GM13976 (cell line): ENCODE measurements around the gene GPC5.
"Not testable (repeated sequence)": the region's sequence is repeated elsewhere in the genome, so short reads cannot be mapped to it uniquely, and the experiment has no call there.

ENCODE experiments used
- DNase-seq: peaks from one replicate; pipeline ENCODE4 v3.0.0; 2012; ENCODE audit warnings: low spot score
- CTCF ChIP-seq: IDR thresholded peaks from 2 replicates; pipeline ENCODE4 v1.5.1; 2012; ENCODE audit warnings: borderline replicate concordance, mild to moderate bottlenecking; ENCODE audit not compliant: insufficient read depth; ENCODE audit errors: extremely low read depth, missing control alignments, control extremely low read depth
- in situ Hi-C: fragments of 300-500 bp; cut with MboI; formaldehyde crosslinking; loops from one replicate; pipeline ENCODE4 v1.12.0; 2022; ENCODE audit warnings: low sequenced_read_pairs, mixed read lengths, inconsistent platforms; ENCODE audit not compliant: unreplicated experiment

Gene GPC5

GRCh38 chr13:92530364-92530763, 1131.9 kb downstream of the GPC5 start:
- in situ Hi-C loops, result no loop called here
- no peak for TF ChIP-seq CTCF
- no peak for DNase-seq

DNA sequence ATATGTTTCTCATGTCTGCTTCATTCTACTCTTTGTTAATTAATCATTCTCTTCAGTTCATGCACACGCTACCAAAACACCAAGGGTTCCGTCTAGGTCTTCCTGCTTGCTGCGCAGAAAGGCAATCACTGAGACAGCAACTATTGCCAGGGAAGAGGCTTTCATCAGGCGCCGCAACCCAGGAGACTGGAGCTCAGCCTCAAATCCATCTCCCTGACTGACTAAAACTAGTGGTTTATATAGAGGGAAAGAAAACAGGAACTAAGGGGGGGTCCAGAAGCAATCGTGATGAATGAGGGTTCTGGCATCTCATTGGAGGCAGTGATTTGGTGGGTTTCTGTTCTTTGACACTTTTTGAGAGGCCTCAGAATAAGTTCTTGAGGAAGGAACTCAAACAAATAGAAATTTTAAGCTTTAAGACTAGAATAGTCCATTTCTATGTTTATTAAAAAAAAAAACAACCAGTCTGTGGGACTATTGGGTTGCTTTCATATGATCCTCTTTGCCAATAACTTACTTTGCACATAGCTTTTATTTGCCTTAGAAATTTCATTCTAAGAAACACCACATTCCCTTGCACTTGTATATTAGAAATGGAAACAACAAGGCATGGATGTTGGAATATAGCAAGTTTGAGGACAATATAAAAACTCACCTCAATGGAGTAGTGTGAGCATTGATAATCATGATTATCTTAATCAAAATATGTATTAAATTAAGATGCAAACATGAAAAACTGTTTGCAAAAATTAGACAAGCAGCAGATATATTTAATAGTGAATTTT, 1137.0 kb downstream of the GPC5 start:
- DNase-seq, result no peak
- in situ Hi-C loops, result no loop called here
- TF ChIP-seq CTCF, result no peak

GRCh38 chr13:92537471-92537870, 1139.0 kb downstream of the GPC5 start:
- no peak for TF ChIP-seq CTCF
- in situ Hi-C loops, result no loop called here
- DNase-seq, result no peak

- TF ChIP-seq CTCF, result no peak
- DNase-seq, result no peak
- in situ Hi-C loops, result no loop called here
Observed at GRCh38 chr13:92538164-92538563, 1139.7 kb downstream of the GPC5 start.

DNA sequence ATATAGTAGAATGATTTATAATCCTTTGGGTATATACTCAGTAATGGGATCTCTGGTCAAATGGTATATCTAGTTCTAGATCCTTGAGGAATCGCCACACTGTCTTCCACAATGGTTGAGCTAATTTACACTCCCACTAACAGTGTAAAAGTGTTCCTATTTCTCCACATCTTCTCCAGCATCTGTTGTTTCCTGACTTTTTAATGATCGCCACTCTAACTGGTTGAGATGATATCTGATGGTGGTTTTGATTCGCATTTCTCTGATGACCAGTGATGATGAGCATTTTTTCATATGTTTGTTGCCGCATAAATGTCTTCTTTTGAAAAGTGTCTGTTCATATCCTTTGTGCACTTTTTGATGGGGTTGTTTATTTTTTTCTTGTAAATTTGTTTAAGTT, 1140.7 kb downstream of the GPC5 start:
- in situ Hi-C loops, result not testable (repeated sequence)

DNA sequence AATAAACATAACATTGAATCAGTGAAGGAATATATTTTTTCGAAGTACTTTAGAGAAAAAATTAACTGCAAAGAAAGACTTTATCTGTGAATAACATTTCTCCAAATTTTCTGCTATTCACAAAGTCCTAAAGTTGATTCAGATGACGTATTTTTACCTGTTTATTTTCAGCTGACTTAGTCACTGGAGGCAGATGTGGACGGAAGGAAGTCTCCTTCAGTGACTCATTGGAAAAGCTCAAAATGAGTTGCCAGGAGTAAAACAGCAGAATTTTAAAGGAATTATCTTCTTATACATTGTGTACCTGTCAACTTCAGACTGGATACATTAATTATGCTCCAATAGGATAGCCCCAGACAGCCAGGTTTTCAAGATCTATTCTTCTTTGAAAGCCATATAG, 1148.8 kb downstream of the GPC5 start:
- in situ Hi-C loops, result no loop called here
- TF ChIP-seq CTCF, result no peak
- no peak for DNase-seq

More for the DNA sequence above, 1140.7 kb downstream of the GPC5 start:
- not testable (repeated sequence) for DNase-seq

GRCh38 chr13:92549276-92549675, 1150.9 kb downstream of the GPC5 start:
- no peak for TF ChIP-seq CTCF
- no peak for DNase-seq
- in situ Hi-C loops, result no loop called here
